NB4 (cell line): Measurements from ENCODE around the gene RAMAC.

Source experiments
- DNase-seq: peaks from one replicate; pipeline ENCODE4 v3.0.0; 2010; ENCODE audit warnings: low read depth
- H3K4me3 ChIP-seq: one replicate; pipeline ENCODE4 v1.5.1; 2011; ENCODE audit warnings: mild to moderate bottlenecking, low read depth, low read length, moderate library complexity
- CTCF ChIP-seq: IDR thresholded peaks from one replicate; pipeline ENCODE4 v1.5.1; 2012; ENCODE audit warnings: low read depth, low read length
- MYC ChIP-seq: IDR thresholded peaks from 2 replicates; pipeline ENCODE4 v1.6.1; 2011; ENCODE audit warnings: low read depth, low read length
- POLR2A ChIP-seq: IDR thresholded peaks from 2 replicates; pipeline ENCODE4 v1.6.1; 2011; ENCODE audit warnings: mild to moderate bottlenecking; ENCODE audit not compliant: insufficient read length; ENCODE audit errors: extremely low read depth
- TF ChIP-seq, protein P1 (sequence below): IDR thresholded peaks from 2 replicates; pipeline ENCODE4 v1.6.1; 2011; ENCODE audit warnings: low read depth, low read length

The RAMAC gene

DNA sequence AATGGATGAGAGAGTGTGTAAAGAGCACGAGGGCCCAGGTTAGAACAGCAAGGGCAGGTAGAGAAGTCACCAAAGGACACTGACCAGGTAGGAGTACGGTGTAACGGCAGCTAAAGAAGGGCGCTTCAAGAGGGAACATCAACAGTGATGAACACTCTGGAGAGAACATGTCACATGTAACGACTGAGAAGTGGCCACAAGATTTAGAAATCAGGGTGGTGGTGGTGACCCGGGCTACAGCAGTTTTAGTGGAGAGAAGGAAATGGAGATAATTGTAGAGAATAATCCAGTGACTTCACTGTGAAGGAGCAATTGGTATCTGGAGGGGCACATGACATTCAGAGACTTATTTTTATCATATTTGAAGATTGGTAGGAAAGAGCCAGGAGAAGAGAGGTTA lies 26.6 kb downstream of the RAMAC start:
- DNase-seq, result peak; percentile 37
- peak overlapping the region; percentile 97 for H3K4me3 ChIP-seq
- no peak for TF ChIP-seq CTCF
- no peak for TF ChIP-seq POLR2A
- no peak for TF ChIP-seq MYC
- TF ChIP-seq, protein P1, sequence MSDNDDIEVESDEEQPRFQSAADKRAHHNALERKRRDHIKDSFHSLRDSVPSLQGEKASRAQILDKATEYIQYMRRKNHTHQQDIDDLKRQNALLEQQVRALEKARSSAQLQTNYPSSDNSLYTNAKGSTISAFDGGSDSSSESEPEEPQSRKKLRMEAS, result 0 out of 2 replicates have a peak, but pooled peaks have one; percentile 8

- no peak for DNase-seq
- no peak overlapping the region for H3K4me3 ChIP-seq
- no peak for TF ChIP-seq POLR2A
- TF ChIP-seq, protein P1, result no peak
- no peak for TF ChIP-seq CTCF
- TF ChIP-seq MYC, result no peak
Measured at GRCh38 chr15:83014205-83014653, 28.2 kb downstream of the RAMAC start.

- no peak for DNase-seq
- H3K4me3 ChIP-seq, result no peak overlapping the region
- TF ChIP-seq CTCF (no peak), MYC (no peak), POLR2A (no peak)
- TF ChIP-seq, protein P1, result no peak
Measured at GRCh38 chr15:83015361-83015760, 29.4 kb downstream of the RAMAC start.

DNA sequence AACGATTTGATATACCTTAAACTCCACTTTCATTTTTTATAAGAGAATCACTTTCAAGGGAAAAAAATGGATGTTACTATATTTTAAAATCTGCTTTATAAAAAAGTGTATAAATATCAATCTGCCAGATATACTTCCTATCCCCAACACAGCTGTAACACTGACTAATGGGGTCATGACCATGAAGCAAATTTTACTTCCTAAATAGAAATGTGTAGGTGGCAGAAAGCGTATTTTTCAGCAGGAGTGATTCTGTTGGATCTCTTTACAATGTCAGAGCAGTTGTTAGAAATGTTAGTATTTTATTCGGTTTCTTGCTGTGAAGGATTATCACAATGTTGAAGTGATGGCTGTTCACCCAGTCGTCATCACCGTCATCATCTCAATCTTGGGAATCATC lies 30.9 kb downstream of the RAMAC start:
- DNase-seq, result no peak
- no peak overlapping the region for H3K4me3 ChIP-seq
- no peak for TF ChIP-seq MYC
- no peak for TF ChIP-seq POLR2A
- TF ChIP-seq, protein P1, result no peak
- no peak for TF ChIP-seq CTCF

DNA sequence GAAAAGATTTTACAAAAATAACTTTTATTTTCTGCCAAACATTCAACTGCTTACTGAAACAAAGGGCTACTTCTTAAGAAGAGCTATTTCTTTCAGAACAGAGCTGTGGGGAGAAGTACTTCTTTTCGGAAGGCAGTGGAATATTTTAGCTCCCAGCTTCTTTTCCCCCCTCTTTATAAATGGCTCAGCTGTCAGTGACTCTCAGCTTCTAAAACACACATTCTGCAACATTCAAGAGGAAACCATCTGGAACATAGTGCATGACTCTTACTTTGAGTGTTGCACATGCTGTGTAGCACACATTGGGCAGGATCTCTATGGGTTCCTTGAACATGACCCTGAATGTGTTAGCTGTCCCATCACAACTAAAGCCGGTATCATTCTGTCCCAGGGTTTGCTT lies 32.4 kb downstream of the RAMAC start:
- DNase-seq, result no peak
- H3K4me3 ChIP-seq, result no peak overlapping the region
- TF ChIP-seq MYC, result no peak
- no peak for TF ChIP-seq CTCF
- TF ChIP-seq, protein P1, result no peak
- TF ChIP-seq POLR2A, result no peak
